ENCODE data around the gene PTPRF. TPM values are rescaled to one million over a fixed set of nuclear protein-coding genes. Genes with fewer than 3 reads are reported as not detected.

The PTPRF gene
- total and polyA plus RNA-seq, 8 donors = 123 to 279 (median 195) TPM

GRCh38 chr1:43651188-43651587, 120.5 kb downstream of the PTPRF start:
- Histone ChIP-seq H3K4me1 (peaks cover 16 to 37% of the 10 kb centered on the region in 2 donors), H3K27me3 (no peaks in the 10 kb centered on the region), H3K27ac (no peak overlapping the region), H3K36me3 (peaks cover 0 to 30% of the 10 kb centered on the region in 2 donors), H3K9me3 (no peaks in the 10 kb centered on the region), H3K4me3 (peak overlapping the region; percentile 79 to 90)
- ATAC-seq (peak; percentile 3), DNase-seq (no peak)
- intact Hi-C loops (cut with DNase I) = no loop called here
- TF ChIP-seq CTCF (IDR thresholded peaks at IDR 0.05) = no peak

- TF ChIP-seq CTCF (IDR thresholded peaks at IDR 0.05) = no peak
- no peaks in the 10 kb centered on the region for H3K9me3 ChIP-seq
- peaks cover 16 to 37% of the 10 kb centered on the region in 2 donors for H3K4me1 ChIP-seq
- peak overlapping the region in 1 of 2 donors; percentile 79 for H3K4me3 ChIP-seq
- ATAC-seq (no peak), DNase-seq (no peak)
- H3K27ac ChIP-seq = no peak overlapping the region
- intact Hi-C loops (cut with DNase I) = no loop called here
- peaks cover 0 to 37% of the 10 kb centered on the region in 2 donors for H3K36me3 ChIP-seq
- H3K27me3 ChIP-seq = no peaks in the 10 kb centered on the region
Observed at GRCh38 chr1:43651902-43652301, 121.2 kb downstream of the PTPRF start.

- Histone ChIP-seq H3K36me3 (peaks cover 0 to 51% of the 10 kb centered on the region in 2 donors), H3K27ac (no peak overlapping the region), H3K27me3 (no peaks in the 10 kb centered on the region), H3K9me3 (no peaks in the 10 kb centered on the region), H3K4me1 (peaks cover 16 to 36% of the 10 kb centered on the region in 2 donors), H3K4me3 (no peak overlapping the region)
- ATAC-seq = no peak
- TF ChIP-seq CTCF (IDR thresholded peaks at IDR 0.05) = no peak
- intact Hi-C loops (cut with DNase I) = no loop called here
- no peak for DNase-seq
Observed at GRCh38 chr1:43653339-43653738, 122.7 kb downstream of the PTPRF start.

GRCh38 chr1:43653893-43654292, 123.2 kb downstream of the PTPRF start:
- H3K4me1 ChIP-seq = peaks cover 16 to 31% of the 10 kb centered on the region in 2 donors
- no peak for DNase-seq
- H3K9me3 ChIP-seq = no peaks in the 10 kb centered on the region
- H3K27ac ChIP-seq = no peak overlapping the region
- no peak for TF ChIP-seq CTCF (IDR thresholded peaks at IDR 0.05)
- no peak for ATAC-seq
- no peaks in the 10 kb centered on the region for H3K27me3 ChIP-seq
- H3K4me3 ChIP-seq = no peak overlapping the region
- H3K36me3 ChIP-seq = peaks cover 0 to 57% of the 10 kb centered on the region in 2 donors
- intact Hi-C loops (cut with DNase I) = no loop called here

- Histone ChIP-seq H3K36me3 (peaks cover 0 to 77% of the 10 kb centered on the region in 2 donors), H3K4me3 (no peak overlapping the region), H3K9me3 (no peaks in the 10 kb centered on the region), H3K27ac (no peak overlapping the region), H3K4me1 (peaks cover 13 to 26% of the 10 kb centered on the region in 2 donors), H3K27me3 (no peaks in the 10 kb centered on the region)
- intact Hi-C loops (cut with DNase I) = no loop called here
- no peak for TF ChIP-seq CTCF (IDR thresholded peaks at IDR 0.05)
- DNase-seq (no peak), ATAC-seq (no peak)
Observed at GRCh38 chr1:43655953-43656352, 125.3 kb downstream of the PTPRF start.

Data from left lung (tissue), 10 donors.